Activated naive CD8-positive, alpha-beta T cell treated with anti-CD3 and anti-CD28 coated beads, Interleukin-2, amount 50 U/mL, for 24 hours (primary cell): ENCODE results near the gene TJP3.

ENCODE experiments used
- ATAC-seq: fragments of 150-1000 bp; cut with Tn5 transposase; one replicate; pipeline ENCODE4 v1.10.0; 2021
- DNase-seq: peaks from one replicate; pipeline ENCODE4 v3.0.0; 2021
- H3K27ac Mint-ChIP-seq: one replicate; pipeline ENCODE4 v1.8.0; 2021; ENCODE audit warnings: mild to moderate bottlenecking, mixed read lengths
- H3K27me3 Mint-ChIP-seq: one replicate; pipeline ENCODE4 v1.8.0; 2021; ENCODE audit warnings: mixed read lengths
- H3K36me3 Mint-ChIP-seq: one replicate; pipeline ENCODE4 v1.8.0; 2021; ENCODE audit warnings: low read depth, mixed read lengths
- H3K4me1 Mint-ChIP-seq: one replicate; pipeline ENCODE4 v1.8.0; 2021; ENCODE audit warnings: mixed read lengths
- H3K4me3 Mint-ChIP-seq: one replicate; pipeline ENCODE4 v1.8.0; 2021; ENCODE audit warnings: mild to moderate bottlenecking, moderate library complexity, mixed read lengths
- H3K9me3 Mint-ChIP-seq: one replicate; pipeline ENCODE4 v1.8.0; 2021; ENCODE audit warnings: mixed read lengths

TJP3 gene

GRCh38 chr19:3730457-3730958, 22.3 kb downstream of the TJP3 start:
- ATAC-seq, result no peak
- Mint-ChIP-seq H3K27me3 (no peaks in the 10 kb centered on the region), H3K4me1 (peaks cover 2% of the 10 kb centered on the region), H3K9me3 (no peaks in the 10 kb centered on the region), H3K27ac (no peak overlapping the region), H3K36me3 (no peaks in the 10 kb centered on the region), H3K4me3 (no peak overlapping the region)
- no peak for DNase-seq

- DNase-seq, result no peak
- H3K27me3 Mint-ChIP-seq, result no peaks in the 10 kb centered on the region
- peaks cover 2% of the 10 kb centered on the region for H3K4me1 Mint-ChIP-seq
- no peak overlapping the region for H3K4me3 Mint-ChIP-seq
- no peaks in the 10 kb centered on the region for H3K9me3 Mint-ChIP-seq
- no peak for ATAC-seq
- H3K27ac Mint-ChIP-seq, result no peak overlapping the region
- no peaks in the 10 kb centered on the region for H3K36me3 Mint-ChIP-seq
These were observed 23.9 kb downstream of the TJP3 start for GRCh38 chr19:3732108-3732507.

- Mint-ChIP-seq H3K27ac (no peak overlapping the region), H3K9me3 (no peaks in the 10 kb centered on the region), H3K27me3 (no peaks in the 10 kb centered on the region), H3K4me1 (peaks cover 7% of the 10 kb centered on the region), H3K36me3 (no peaks in the 10 kb centered on the region), H3K4me3 (no peak overlapping the region)
- ATAC-seq (no peak), DNase-seq (no peak)
These were observed 25.5 kb downstream of the TJP3 start for GRCh38 chr19:3733549-3734309.

- no peaks in the 10 kb centered on the region for H3K27me3 Mint-ChIP-seq
- peaks cover 12% of the 10 kb centered on the region for H3K4me1 Mint-ChIP-seq
- H3K4me3 Mint-ChIP-seq, result no peak overlapping the region
- no peak overlapping the region for H3K27ac Mint-ChIP-seq
- no peak for ATAC-seq
- H3K36me3 Mint-ChIP-seq, result no peaks in the 10 kb centered on the region
- no peaks in the 10 kb centered on the region for H3K9me3 Mint-ChIP-seq
- no peak for DNase-seq
These were observed 26.1 kb downstream of the TJP3 start for GRCh38 chr19:3734310-3734600.

- Mint-ChIP-seq H3K4me1 (peaks cover 17% of the 10 kb centered on the region), H3K4me3 (no peak overlapping the region), H3K27me3 (no peaks in the 10 kb centered on the region), H3K27ac (no peak overlapping the region), H3K9me3 (no peaks in the 10 kb centered on the region), H3K36me3 (no peaks in the 10 kb centered on the region)
- DNase-seq (no peak), ATAC-seq (no peak)
These were observed 28.0 kb downstream of the TJP3 start for GRCh38 chr19:3736106-3736724.

- Mint-ChIP-seq H3K9me3 (no peaks in the 10 kb centered on the region), H3K36me3 (no peaks in the 10 kb centered on the region), H3K27ac (no peak overlapping the region), H3K27me3 (no peaks in the 10 kb centered on the region), H3K4me1 (peaks cover 17% of the 10 kb centered on the region), H3K4me3 (no peak overlapping the region)
- DNase-seq, result no peak
- no peak for ATAC-seq
These were observed 29.5 kb downstream of the TJP3 start for GRCh38 chr19:3737487-3738205.

- H3K4me3 Mint-ChIP-seq, result no peak overlapping the region
- no peak overlapping the region for H3K27ac Mint-ChIP-seq
- H3K4me1 Mint-ChIP-seq, result peaks cover 17% of the 10 kb centered on the region
- H3K27me3 Mint-ChIP-seq, result no peaks in the 10 kb centered on the region
- ATAC-seq (no peak), DNase-seq (no peak)
- H3K9me3 Mint-ChIP-seq, result no peaks in the 10 kb centered on the region
- no peaks in the 10 kb centered on the region for H3K36me3 Mint-ChIP-seq
These were observed 30.5 kb downstream of the TJP3 start for GRCh38 chr19:3738477-3739220.

- no peaks in the 10 kb centered on the region for H3K9me3 Mint-ChIP-seq
- peaks cover 17% of the 10 kb centered on the region for H3K4me1 Mint-ChIP-seq
- no peak for ATAC-seq
- no peak overlapping the region for H3K27ac Mint-ChIP-seq
- no peaks in the 10 kb centered on the region for H3K36me3 Mint-ChIP-seq
- H3K4me3 Mint-ChIP-seq, result no peak overlapping the region
- no peak for DNase-seq
- H3K27me3 Mint-ChIP-seq, result no peaks in the 10 kb centered on the region
These were observed 32.2 kb downstream of the TJP3 start for GRCh38 chr19:3740431-3740830.

- Mint-ChIP-seq H3K9me3 (no peaks in the 10 kb centered on the region), H3K27me3 (no peaks in the 10 kb centered on the region), H3K4me3 (no peak overlapping the region), H3K27ac (no peak overlapping the region), H3K4me1 (peaks cover 11% of the 10 kb centered on the region), H3K36me3 (no peaks in the 10 kb centered on the region)
- DNase-seq, result no peak
- no peak for ATAC-seq
These were observed 35.3 kb downstream of the TJP3 start for GRCh38 chr19:3743486-3743885.

- H3K27ac Mint-ChIP-seq, result no peak overlapping the region
- H3K4me1 Mint-ChIP-seq, result no peaks in the 10 kb centered on the region
- H3K27me3 Mint-ChIP-seq, result no peaks in the 10 kb centered on the region
- H3K4me3 Mint-ChIP-seq, result no peak overlapping the region
- H3K9me3 Mint-ChIP-seq, result no peaks in the 10 kb centered on the region
- DNase-seq (no peak), ATAC-seq (no peak)
- peaks cover 3% of the 10 kb centered on the region for H3K36me3 Mint-ChIP-seq
These were observed 37.3 kb downstream of the TJP3 start for GRCh38 chr19:3745363-3746045.

- peaks cover 6% of the 10 kb centered on the region for H3K36me3 Mint-ChIP-seq
- H3K4me3 Mint-ChIP-seq, result no peak overlapping the region
- DNase-seq, result no peak
- no peak overlapping the region for H3K27ac Mint-ChIP-seq
- no peaks in the 10 kb centered on the region for H3K9me3 Mint-ChIP-seq
- H3K4me1 Mint-ChIP-seq, result no peaks in the 10 kb centered on the region
- H3K27me3 Mint-ChIP-seq, result no peaks in the 10 kb centered on the region
- ATAC-seq, result no peak
These were observed 38.3 kb downstream of the TJP3 start for GRCh38 chr19:3746371-3747056.

GRCh38 chr19:3748965-3749364, 40.8 kb downstream of the TJP3 start:
- Mint-ChIP-seq H3K9me3 (no peaks in the 10 kb centered on the region), H3K4me1 (no peaks in the 10 kb centered on the region), H3K4me3 (no peak overlapping the region), H3K27ac (no peak overlapping the region), H3K27me3 (no peaks in the 10 kb centered on the region), H3K36me3 (peaks cover 7% of the 10 kb centered on the region)
- no peak for DNase-seq
- ATAC-seq, result no peak

GRCh38 chr19:3750211-3750610, 42.0 kb downstream of the TJP3 start:
- DNase-seq (no peak), ATAC-seq (no peak)
- Mint-ChIP-seq H3K27me3 (no peaks in the 10 kb centered on the region), H3K36me3 (peaks cover 11% of the 10 kb centered on the region), H3K9me3 (no peaks in the 10 kb centered on the region), H3K27ac (no peak overlapping the region), H3K4me3 (no peak overlapping the region), H3K4me1 (peaks cover 5% of the 10 kb centered on the region)

GRCh38 chr19:3751236-3751635, 43.1 kb downstream of the TJP3 start:
- Mint-ChIP-seq H3K9me3 (no peaks in the 10 kb centered on the region), H3K27ac (no peak overlapping the region), H3K4me3 (no peak overlapping the region), H3K4me1 (peaks cover 9% of the 10 kb centered on the region), H3K27me3 (no peaks in the 10 kb centered on the region), H3K36me3 (peaks cover 13% of the 10 kb centered on the region)
- ATAC-seq (no peak), DNase-seq (no peak)
